Esophagus muscularis mucosa (tissue), 4 donors: ENCODE data around the gene SKIDA1. TPM values are rescaled to one million over a fixed set of nuclear protein-coding genes. Genes with fewer than 3 reads are reported as not detected.

Experiments
- DNase-seq: peaks from one replicate; pipeline ENCODE4 v3.0.0-alpha.2; 2017; ENCODE audit errors: extremely low spot score
- H3K27ac ChIP-seq, 4 donors: fragments of 200-600 bp; sonication (generic); replicated peaks in 1 of 4; 1 replicate in 3 of 4; 2 replicates in 1 of 4; pipeline ENCODE4 v1.5.1; 2016 to 2019; ENCODE audit warnings: mild to moderate bottlenecking in 1 of 4
- H3K27me3 ChIP-seq, 4 donors: fragments of 200-600 bp; sonication (generic); one replicate each; pipeline versions ENCODE4 v1.5.1 to v1.6.0; 2016 to 2019
- H3K36me3 ChIP-seq, 4 donors: fragments of 200-600 bp; sonication (generic); one replicate each; pipeline ENCODE4 v1.5.1; 2016 to 2019
- H3K4me1 ChIP-seq, 4 donors: fragments of 200-600 bp; sonication (generic); one replicate each; pipeline ENCODE4 v1.5.1; 2016 to 2019
- H3K4me3 ChIP-seq, 4 donors: fragments of 200-600 bp; sonication (generic); 1 replicate in 2 of 4; 2 replicates in 2 of 4; pipeline ENCODE4 v1.5.1; 2016 to 2019; ENCODE audit warnings: mild to moderate bottlenecking in 4 of 4, moderate library complexity in 1 of 4
- H3K9me3 ChIP-seq, 4 donors: fragments of 200-600 bp; sonication (generic); 1 replicate in 3 of 4; 2 replicates in 1 of 4; pipeline ENCODE4 v1.5.1; 2016 to 2019
- CTCF ChIP-seq, 3 experiments: fragments of 200-600 bp in 2 of 3; fragments of 450-650 bp in 1 of 3; sonication (generic) in 2 of 3; IDR thresholded peaks; one replicate each; pipeline ENCODE4 v1.5.1; 2017 to 2019; ENCODE audit warnings: antibody characterized with exemption in 3 of 3, mild to moderate bottlenecking in 2 of 3, moderate library complexity in 1 of 3
- EP300 ChIP-seq: sonication (generic); formaldehyde crosslinking; IDR thresholded peaks from one replicate; pipeline ENCODE4 v1.6.1; 2017; ENCODE audit warnings: antibody characterized with exemption
- POLR2A ChIP-seq: fragments of 450-650 bp; IDR thresholded peaks from one replicate; pipeline ENCODE4 v1.6.1; 2017; ENCODE audit warnings: antibody characterized with exemption, moderate library complexity, mild to moderate bottlenecking, low read depth
- POLR2AphosphoS5 ChIP-seq, 2 donors: sonication (generic); formaldehyde crosslinking; IDR thresholded peaks; one replicate each; pipeline ENCODE4 v1.6.1; 2017; ENCODE audit warnings: antibody characterized with exemption in 2 of 2
- WGBS: methylation state at CpG from one replicate; pipeline ENCODE4 v1.1.5; 2018; 5-methylcytosine and 5-hydroxymethylcytosine counted together
- intact Hi-C: fragments of 100-400 bp; cut with DNase I; formaldehyde crosslinking; loops from one replicate; pipeline ENCODE4 v1.15.1; 2023
- total RNA-seq, 4 donors: library from RNA; depleted of rRNA; stranded (reverse); fragments of >200 nt; gene quantifications; one replicate each; pipeline versions ENCODE4 v1.1.0 to v1.2.1, GENCODE V29; 2016

Gene SKIDA1
- total RNA-seq, 4 donors from 2014 or later, result 0.50 to 2.9 (median 1.2) TPM

GRCh38 chr10:21505711-21506278, 19.7 kb downstream of the SKIDA1 start:
- Histone ChIP-seq H3K4me3 (no peak overlapping the region), H3K9me3 (no peaks in the 10 kb centered on the region), H3K27me3 (no peaks in the 10 kb centered on the region), H3K36me3 (no peaks in the 10 kb centered on the region), H3K4me1 (peaks cover 6 to 12% (median 12%) of the 10 kb centered on the region in 4 donors), H3K27ac (no peak overlapping the region)
- WGBS, result 83% methylated on average over 4 of the region's 4 CpGs
- intact Hi-C loops, result no loop called here
- DNase-seq, result no peak
- TF ChIP-seq EP300 (no peak), POLR2AphosphoS5 (IDR thresholded peaks at IDR 0.05) (no peak), POLR2A (no peak), CTCF (IDR thresholded peaks at IDR 0.05) (no peak)

GRCh38 chr10:21503542-21503941, 21.9 kb downstream of the SKIDA1 start:
- DNase-seq, result no peak
- intact Hi-C loops, result no loop called here
- H3K27ac ChIP-seq, result no peak overlapping the region
- TF ChIP-seq EP300 (no peak), POLR2AphosphoS5 (IDR thresholded peaks at IDR 0.05) (no peak), POLR2A (no peak), CTCF (IDR thresholded peaks at IDR 0.05) (no peak)
- H3K36me3 ChIP-seq, result no peaks in the 10 kb centered on the region
- WGBS, result 100% methylated on average over 1 of the region's 1 CpG
- no peaks in the 10 kb centered on the region for H3K9me3 ChIP-seq
- H3K4me3 ChIP-seq, result no peak overlapping the region
- no peaks in the 10 kb centered on the region for H3K27me3 ChIP-seq
- peaks cover 0 to 11% (median 9%) of the 10 kb centered on the region in 4 donors for H3K4me1 ChIP-seq

GRCh38 chr10:21502348-21502740, 23.1 kb downstream of the SKIDA1 start:
- WGBS, result 100% methylated on average over 3 of the region's 3 CpGs
- Histone ChIP-seq H3K4me1 (peaks cover 4 to 15% (median 12%) of the 10 kb centered on the region in 4 donors), H3K9me3 (no peaks in the 10 kb centered on the region), H3K27me3 (no peaks in the 10 kb centered on the region), H3K27ac (no peak overlapping the region), H3K4me3 (no peak overlapping the region), H3K36me3 (no peaks in the 10 kb centered on the region)
- TF ChIP-seq POLR2A, result no peak
- TF ChIP-seq CTCF (IDR thresholded peaks at IDR 0.05), result no peak
- TF ChIP-seq POLR2AphosphoS5 (IDR thresholded peaks at IDR 0.05), result no peak
- no peak for TF ChIP-seq EP300
- no peak for DNase-seq
- intact Hi-C loops, result no loop called here

GRCh38 chr10:21501731-21502347, 23.6 kb downstream of the SKIDA1 start:
- Histone ChIP-seq H3K27me3 (no peaks in the 10 kb centered on the region), H3K36me3 (no peaks in the 10 kb centered on the region), H3K27ac (no peak overlapping the region), H3K9me3 (no peaks in the 10 kb centered on the region), H3K4me3 (no peak overlapping the region), H3K4me1 (peaks cover 9 to 20% (median 14%) of the 10 kb centered on the region in 4 donors)
- WGBS, result 90% methylated on average over 2 of the region's 2 CpGs
- TF ChIP-seq POLR2AphosphoS5 (IDR thresholded peaks at IDR 0.05) (no peak), EP300 (no peak), POLR2A (no peak), CTCF (IDR thresholded peaks at IDR 0.05) (no peak)
- no peak for DNase-seq
- intact Hi-C loops, result no loop called here

- Histone ChIP-seq H3K9me3 (no peaks in the 10 kb centered on the region), H3K4me3 (no peak overlapping the region), H3K36me3 (no peaks in the 10 kb centered on the region), H3K27ac (no peak overlapping the region), H3K27me3 (no peaks in the 10 kb centered on the region), H3K4me1 (peaks cover 11 to 27% (median 19%) of the 10 kb centered on the region in 4 donors)
- no peak for TF ChIP-seq POLR2AphosphoS5 (IDR thresholded peaks at IDR 0.05)
- no peak for TF ChIP-seq CTCF (IDR thresholded peaks at IDR 0.05)
- TF ChIP-seq POLR2A, result no peak
- DNase-seq, result no peak
- intact Hi-C loops, result no loop called here
- 94% methylated on average over 4 of the region's 5 CpGs for WGBS
These were observed 24.4 kb downstream of the SKIDA1 start for GRCh38 chr10:21501091-21501490.
